HepG2 (cell line): ENCODE results near the gene SIK3. TPM values are rescaled to one million over a fixed set of nuclear protein-coding genes. Genes with fewer than 3 reads are reported as not detected.

Source experiments
- ASH2L ChIP-seq: fragments of 300-600, 200-600 bp; sonication (generic); IDR thresholded peaks from 2 replicates; pipeline ENCODE4 v1.7.0; 2017; ENCODE audit warnings: low read depth, mild to moderate bottlenecking, moderate library complexity, mixed read lengths, low read length; ENCODE audit not compliant: insufficient read length
- CCDC6 ChIP-seq: sonication (generic); formaldehyde crosslinking; IDR thresholded peaks from 2 replicates; pipeline ENCODE4 v1.8.1; 2022; ENCODE audit warnings: mild to moderate bottlenecking, missing genetic modification reagents, moderate library complexity
- DNMT1 ChIP-seq: sonication (generic); formaldehyde crosslinking; IDR thresholded peaks from 2 replicates; pipeline ENCODE4 v1.5.1; 2020; ENCODE audit warnings: mild to moderate bottlenecking, missing genetic modification reagents
- KLF11 ChIP-seq: IDR thresholded peaks from 2 replicates; pipeline ENCODE4 v1.6.1; 2016; ENCODE audit warnings: missing compliant biosample characterization
- MBD4 ChIP-seq: IDR thresholded peaks from 2 replicates; pipeline ENCODE4 v1.6.1; 2012; ENCODE audit warnings: low read length, inconsistent platforms, borderline replicate concordance
- PHF5A ChIP-seq: IDR thresholded peaks from one replicate; pipeline ENCODE4 v1.6.1; 2018; ENCODE audit warnings: low read depth, missing genetic modification reagents; ENCODE audit not compliant: unreplicated experiment
- PRPF4 ChIP-seq: fragments of 200-400 bp; formaldehyde crosslinking; IDR thresholded peaks from 2 replicates; pipeline ENCODE4 v1.6.1; 2016; ENCODE audit warnings: low read length, low read depth; ENCODE audit not compliant: poor library complexity, severe bottlenecking
- REL ChIP-seq: sonication (generic); formaldehyde crosslinking; conservative IDR thresholded peaks from 2 replicates; pipeline ENCODE4 v1.8.0; 2022; ENCODE audit warnings: mild to moderate bottlenecking, missing genetic modification reagents, moderate library complexity
- SIX1 ChIP-seq: sonication (generic); formaldehyde crosslinking; IDR thresholded peaks from 2 replicates; pipeline ENCODE4 v1.4.0; 2020; ENCODE audit warnings: missing genetic modification reagents, borderline replicate concordance
- SMAD1 ChIP-seq: sonication (generic); formaldehyde crosslinking; IDR thresholded peaks from 2 replicates; pipeline ENCODE4 v1.4.0; 2020; ENCODE audit warnings: missing genetic modification reagents, low read depth, mild to moderate bottlenecking, borderline replicate concordance
- SMYD3 ChIP-seq: sonication (generic); formaldehyde crosslinking; IDR thresholded peaks from 2 replicates; pipeline ENCODE4 v1.8.1; 2023; ENCODE audit warnings: mild to moderate bottlenecking, missing genetic modification reagents
- SP2 ChIP-seq: sonication (generic); formaldehyde crosslinking; IDR thresholded peaks from 2 replicates; pipeline ENCODE4 v1.5.1; 2020; ENCODE audit warnings: mild to moderate bottlenecking, missing genetic modification reagents
- TBX3 ChIP-seq: fragments of 450-650 bp; IDR thresholded peaks from 2 replicates; pipeline ENCODE4 v1.6.1; 2017; ENCODE audit warnings: antibody characterized with exemption, mild to moderate bottlenecking, inconsistent platforms, borderline replicate concordance
- XRCC5 ChIP-seq: fragments of 200-400 bp; formaldehyde crosslinking; optimal IDR thresholded peaks from 2 replicates; pipeline ENCODE3; 2017; ENCODE audit warnings: mild to moderate bottlenecking, low read length
- ZC3H4 ChIP-seq: sonication (generic); formaldehyde crosslinking; IDR thresholded peaks from 2 replicates; pipeline ENCODE4 v1.4.0; 2020; ENCODE audit warnings: missing genetic modification reagents, borderline replicate concordance
- ZFP36L1 ChIP-seq: sonication (generic); formaldehyde crosslinking; IDR thresholded peaks from 2 replicates; pipeline ENCODE4 v1.8.0; 2022; ENCODE audit warnings: mild to moderate bottlenecking, missing genetic modification reagents, moderate library complexity
- ZNF138 ChIP-seq: sonication (generic); formaldehyde crosslinking; IDR thresholded peaks from 2 replicates; pipeline ENCODE4 v1.5.0; 2020; ENCODE audit warnings: mild to moderate bottlenecking, low read depth, missing genetic modification reagents
- ZNF703 ChIP-seq: sonication (generic); formaldehyde crosslinking; IDR thresholded peaks from 2 replicates; pipeline ENCODE4 v1.5.1; 2020; ENCODE audit warnings: missing genetic modification reagents, mild to moderate bottlenecking, moderate library complexity, borderline replicate concordance
- ZNF768 ChIP-seq: sonication (generic); formaldehyde crosslinking; IDR thresholded peaks from 2 replicates; pipeline ENCODE4 v1.4.0; 2020; ENCODE audit warnings: missing genetic modification reagents
- ZNF776 ChIP-seq: sonication (generic); formaldehyde crosslinking; IDR thresholded peaks from 2 replicates; pipeline ENCODE4 v1.4.0; 2020; ENCODE audit warnings: mild to moderate bottlenecking, missing genetic modification reagents
- ZNF83 ChIP-seq: sonication (generic); formaldehyde crosslinking; IDR thresholded peaks from 2 replicates; pipeline ENCODE4 v1.4.0; 2020; ENCODE audit warnings: missing genetic modification reagents, mild to moderate bottlenecking, borderline replicate concordance
- polyA plus RNA-seq, 8 experiments: library from polyadenylated mRNA; depleted of rRNA in 3 of 8; stranded (reverse) in 7 of 8; unstranded in 1 of 8; fragments of >200 nt; fragmentation: Illumina TruSeq in 4 of 8; extraction: Trizol in 4 of 8; gene quantifications; 2 replicates each; pipeline versions ENCODE4 v1.2.1 to v1.2.3, GENCODE V29; 2011 to 2016; ENCODE audit warnings: low read depth in 4 of 8, missing spikeins in 1 of 8, mixed read lengths in 1 of 8; ENCODE audit not compliant: insufficient read depth in 1 of 8
- total RNA-seq, 5 experiments: library from RNA; depleted of rRNA; stranded (reverse); fragments of >200 nt; fragmentation: Illumina TruSeq; extraction: Trizol; gene quantifications; 2 replicates each; pipeline ENCODE4 v1.2.3, GENCODE V29; 2016; ENCODE audit warnings: low read depth in 1 of 5
- TF ChIP-seq, protein P1 (sequence below): sonication (generic); formaldehyde crosslinking; IDR thresholded peaks from 2 replicates; pipeline ENCODE4 v1.4.0; 2020; ENCODE audit warnings: missing genetic modification reagents
- TF ChIP-seq, protein P2 (sequence below): sonication (generic); formaldehyde crosslinking; IDR thresholded peaks from 2 replicates; pipeline ENCODE4 v1.4.0; 2020; ENCODE audit warnings: missing genetic modification reagents
- TF ChIP-seq, protein P3 (sequence below): sonication (generic); formaldehyde crosslinking; IDR thresholded peaks from 2 replicates; pipeline ENCODE4 v1.5.0; 2020; ENCODE audit warnings: mild to moderate bottlenecking, missing genetic modification reagents
- TF ChIP-seq, protein P4 (sequence below): IDR thresholded peaks from 2 replicates; pipeline ENCODE4 v1.6.1; 2016

The SIK3 gene
- total and polyA plus RNA-seq, 2 of the 13 experiments (the other 11 are each of a cell fraction or from before 2014, with no cell fraction given): 5.7 to 9.8 TPM

DNA sequence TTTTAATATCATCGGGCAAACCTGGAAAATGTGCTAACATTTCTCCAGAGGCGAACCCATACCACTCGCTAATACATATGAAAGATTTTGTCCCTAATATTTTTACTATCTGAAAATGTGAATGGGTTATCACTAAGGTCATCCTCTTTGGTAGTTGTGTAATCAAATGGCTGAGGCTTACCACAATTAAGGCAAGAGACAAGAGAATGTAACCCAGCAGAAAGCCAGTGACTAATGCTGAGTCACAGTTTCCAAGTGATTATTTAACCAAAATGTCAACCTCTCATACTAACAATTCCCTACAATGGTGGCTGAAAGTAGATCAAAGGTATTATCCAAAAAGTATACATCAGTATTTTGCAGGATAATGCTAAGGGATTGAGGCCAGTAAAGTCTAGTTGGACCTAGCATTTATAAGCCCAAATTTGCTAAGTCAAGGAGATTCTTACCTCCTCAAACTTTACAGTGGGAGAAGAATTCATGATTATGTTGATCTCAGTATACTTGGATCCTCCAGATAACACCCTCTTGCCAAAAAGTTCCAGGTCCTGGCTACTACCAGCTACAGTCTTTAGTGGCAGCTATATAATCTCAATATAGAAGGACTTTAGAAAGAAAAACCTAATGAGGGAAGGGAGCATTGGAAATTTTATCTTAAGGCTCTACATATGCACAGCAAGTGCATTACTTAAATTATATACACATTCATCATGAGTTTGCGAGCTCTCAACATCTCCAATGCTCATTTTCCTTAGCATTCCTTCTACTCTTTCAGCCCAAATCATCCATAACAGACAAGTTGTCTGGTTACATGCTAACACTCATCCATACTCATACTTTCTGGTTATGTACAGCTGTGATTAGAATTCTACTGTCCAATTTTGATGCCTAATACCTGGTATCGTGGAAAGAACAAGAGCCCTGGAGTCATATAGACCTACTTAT is 25.4 kb downstream of the SIK3 start (continued):
- peak; percentile 28; the same call in 1 of the 2 replicates for TF ChIP-seq CCDC6
- no peak for TF ChIP-seq ZNF768 (CRISPR knock-in tag)
- peak; percentile 51; the same call in 1 of the 2 replicates for TF ChIP-seq TBX3
- TF ChIP-seq ZFP36L1 (CRISPR knock-in tag): no peak
- TF ChIP-seq SIX1 (CRISPR knock-in tag): peak; percentile 22; the same call in 1 of the 2 replicates
- TF ChIP-seq XRCC5: no peak
- no peak for TF ChIP-seq SMYD3 (CRISPR knock-in tag)
- TF ChIP-seq KLF11 (CRISPR knock-in tag): no peak
- no peak for TF ChIP-seq ZNF83 (CRISPR knock-in tag)
- TF ChIP-seq REL: no peak
- no peak for TF ChIP-seq PRPF4
- TF ChIP-seq PHF5A (CRISPR knock-in tag): no peak
- TF ChIP-seq SP2: no peak
- TF ChIP-seq ZNF703 (CRISPR knock-in tag): no peak
- no peak for TF ChIP-seq SMAD1 (CRISPR knock-in tag)
- no peak for TF ChIP-seq ZNF138 (CRISPR knock-in tag)
- TF ChIP-seq ZNF776 (CRISPR knock-in tag): no peak
- TF ChIP-seq, protein P1, sequence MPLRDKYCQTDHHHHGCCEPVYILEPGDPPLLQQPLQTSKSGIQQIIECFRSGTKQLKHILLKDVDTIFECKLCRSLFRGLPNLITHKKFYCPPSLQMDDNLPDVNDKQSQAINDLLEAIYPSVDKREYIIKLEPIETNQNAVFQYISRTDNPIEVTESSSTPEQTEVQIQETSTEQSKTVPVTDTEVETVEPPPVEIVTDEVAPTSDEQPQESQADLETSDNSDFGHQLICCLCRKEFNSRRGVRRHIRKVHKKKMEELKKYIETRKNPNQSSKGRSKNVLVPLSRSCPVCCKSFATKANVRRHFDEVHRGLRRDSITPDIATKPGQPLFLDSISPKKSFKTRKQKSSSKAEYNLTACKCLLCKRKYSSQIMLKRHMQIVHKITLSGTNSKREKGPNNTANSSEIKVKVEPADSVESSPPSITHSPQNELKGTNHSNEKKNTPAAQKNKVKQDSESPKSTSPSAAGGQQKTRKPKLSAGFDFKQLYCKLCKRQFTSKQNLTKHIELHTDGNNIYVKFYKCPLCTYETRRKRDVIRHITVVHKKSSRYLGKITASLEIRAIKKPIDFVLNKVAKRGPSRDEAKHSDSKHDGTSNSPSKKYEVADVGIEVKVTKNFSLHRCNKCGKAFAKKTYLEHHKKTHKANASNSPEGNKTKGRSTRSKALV (CRISPR knock-in tag): no peak
- TF ChIP-seq, protein P2, sequence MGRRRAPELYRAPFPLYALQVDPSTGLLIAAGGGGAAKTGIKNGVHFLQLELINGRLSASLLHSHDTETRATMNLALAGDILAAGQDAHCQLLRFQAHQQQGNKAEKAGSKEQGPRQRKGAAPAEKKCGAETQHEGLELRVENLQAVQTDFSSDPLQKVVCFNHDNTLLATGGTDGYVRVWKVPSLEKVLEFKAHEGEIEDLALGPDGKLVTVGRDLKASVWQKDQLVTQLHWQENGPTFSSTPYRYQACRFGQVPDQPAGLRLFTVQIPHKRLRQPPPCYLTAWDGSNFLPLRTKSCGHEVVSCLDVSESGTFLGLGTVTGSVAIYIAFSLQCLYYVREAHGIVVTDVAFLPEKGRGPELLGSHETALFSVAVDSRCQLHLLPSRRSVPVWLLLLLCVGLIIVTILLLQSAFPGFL: no peak
- no peak for TF ChIP-seq DNMT1 (CRISPR knock-in tag)
- TF ChIP-seq ZC3H4 (CRISPR knock-in tag): no peak
- peak; percentile 26 for TF ChIP-seq ASH2L
- TF ChIP-seq, protein P3, sequence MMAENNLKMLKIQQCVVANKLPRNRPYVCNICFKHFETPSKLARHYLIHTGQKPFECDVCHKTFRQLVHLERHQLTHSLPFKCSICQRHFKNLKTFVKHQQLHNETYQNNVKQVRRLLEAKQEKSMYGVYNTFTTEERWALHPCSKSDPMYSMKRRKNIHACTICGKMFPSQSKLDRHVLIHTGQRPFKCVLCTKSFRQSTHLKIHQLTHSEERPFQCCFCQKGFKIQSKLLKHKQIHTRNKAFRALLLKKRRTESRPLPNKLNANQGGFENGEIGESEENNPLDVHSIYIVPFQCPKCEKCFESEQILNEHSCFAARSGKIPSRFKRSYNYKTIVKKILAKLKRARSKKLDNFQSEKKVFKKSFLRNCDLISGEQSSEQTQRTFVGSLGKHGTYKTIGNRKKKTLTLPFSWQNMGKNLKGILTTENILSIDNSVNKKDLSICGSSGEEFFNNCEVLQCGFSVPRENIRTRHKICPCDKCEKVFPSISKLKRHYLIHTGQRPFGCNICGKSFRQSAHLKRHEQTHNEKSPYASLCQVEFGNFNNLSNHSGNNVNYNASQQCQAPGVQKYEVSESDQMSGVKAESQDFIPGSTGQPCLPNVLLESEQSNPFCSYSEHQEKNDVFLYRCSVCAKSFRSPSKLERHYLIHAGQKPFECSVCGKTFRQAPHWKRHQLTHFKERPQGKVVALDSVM (CRISPR knock-in tag): no peak
- TF ChIP-seq MBD4: no peak; the same call in 1 of the 2 replicates
- TF ChIP-seq, protein P4, sequence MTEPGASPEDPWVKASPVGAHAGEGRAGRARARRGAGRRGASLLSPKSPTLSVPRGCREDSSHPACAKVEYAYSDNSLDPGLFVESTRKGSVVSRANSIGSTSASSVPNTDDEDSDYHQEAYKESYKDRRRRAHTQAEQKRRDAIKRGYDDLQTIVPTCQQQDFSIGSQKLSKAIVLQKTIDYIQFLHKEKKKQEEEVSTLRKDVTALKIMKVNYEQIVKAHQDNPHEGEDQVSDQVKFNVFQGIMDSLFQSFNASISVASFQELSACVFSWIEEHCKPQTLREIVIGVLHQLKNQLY (CRISPR knock-in tag): 0 out of 2 replicates have a peak, but pooled peaks have one; percentile 50
